ENCODE results near the gene LYPD5. TPM values are rescaled to one million over a fixed set of nuclear protein-coding genes. Genes with fewer than 3 reads are reported as not detected.

The LYPD5 gene
- total and polyA plus RNA-seq, 2 of the 8 experiments (the other 6 are each of a cell fraction or from before 2014, with no cell fraction given), result 0.74 to 4.3 TPM

- TF ChIP-seq, protein P1, sequence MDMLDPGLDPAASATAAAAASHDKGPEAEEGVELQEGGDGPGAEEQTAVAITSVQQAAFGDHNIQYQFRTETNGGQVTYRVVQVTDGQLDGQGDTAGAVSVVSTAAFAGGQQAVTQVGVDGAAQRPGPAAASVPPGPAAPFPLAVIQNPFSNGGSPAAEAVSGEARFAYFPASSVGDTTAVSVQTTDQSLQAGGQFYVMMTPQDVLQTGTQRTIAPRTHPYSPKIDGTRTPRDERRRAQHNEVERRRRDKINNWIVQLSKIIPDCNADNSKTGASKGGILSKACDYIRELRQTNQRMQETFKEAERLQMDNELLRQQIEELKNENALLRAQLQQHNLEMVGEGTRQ (IDR thresholded peaks at IDR 0.05; ENCODE audit: low read length), result no peak
- TF ChIP-seq RBBP5 (IDR thresholded peaks at IDR 0.05; ENCODE audit: borderline replicate concordance, low read depth, low read length) (peak; percentile 73; the same call in 1 of the 2 replicates), CHD2 (IDR thresholded peaks at IDR 0.05; ENCODE audit: low read length) (no peak), GTF2F1 (IDR thresholded peaks at IDR 0.05; ENCODE audit: borderline replicate concordance, low read depth, low read length) (no peak), TAF1 (IDR thresholded peaks at IDR 0.05; ENCODE audit: low read depth, low read length) (0 out of 2 replicates have a peak, but pooled peaks have one; percentile 16), SRF (IDR thresholded peaks at IDR 0.05; ENCODE audit: low read depth, low read length) (no peak), POU5F1 (IDR thresholded peaks at IDR 0.05; ENCODE audit: low read depth, low read length) (no peak), CEBPB (IDR thresholded peaks at IDR 0.05; ENCODE audit: low read depth, low read length) (no peak), SP2 (IDR thresholded peaks at IDR 0.05; ENCODE audit: low read length) (no peak), SIX5 (IDR thresholded peaks at IDR 0.05; ENCODE audit: low read depth, low read length) (no peak), POLR2AphosphoS5 (IDR thresholded peaks at IDR 0.05; ENCODE audit: low read depth, low read length) (no peak), SIN3A (conservative IDR thresholded peaks at IDR 0.05 in 1 of 2, IDR thresholded peaks at IDR 0.05 in 1 of 2; ENCODE audit: low read depth in 1 of 2, low read length in 2 of 2) (0 out of 4 replicates have a peak, but pooled peaks of 1 of the 2 experiments have one; percentile 51), GABPA (IDR thresholded peaks at IDR 0.05; ENCODE audit: borderline replicate concordance, insufficient read depth, low read length) (0 out of 2 replicates have a peak, but pooled peaks have one; percentile 39), CTBP2 (IDR thresholded peaks at IDR 0.05; ENCODE audit: borderline replicate concordance, insufficient read depth, insufficient read length, low read length) (no peak), HDAC2 (IDR thresholded peaks at IDR 0.05; ENCODE audit: borderline replicate concordance in 1 of 2, low read depth in 2 of 2, low read length in 2 of 2) (no peak), KDM4A (IDR thresholded peaks at IDR 0.05; ENCODE audit: low read depth, low read length, severe bottlenecking) (peak; percentile 94), NRF1 (IDR thresholded peaks at IDR 0.05; ENCODE audit: low read depth, low read length) (no peak), EZH2 (IDR thresholded peaks at IDR 0.05; ENCODE audit: low read depth, low read length, severe bottlenecking) (peak; percentile 30), MAX (IDR thresholded peaks at IDR 0.05) (peak; percentile 87)
- TF ChIP-seq, protein P2, sequence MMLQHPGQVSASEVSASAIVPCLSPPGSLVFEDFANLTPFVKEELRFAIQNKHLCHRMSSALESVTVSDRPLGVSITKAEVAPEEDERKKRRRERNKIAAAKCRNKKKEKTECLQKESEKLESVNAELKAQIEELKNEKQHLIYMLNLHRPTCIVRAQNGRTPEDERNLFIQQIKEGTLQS (IDR thresholded peaks at IDR 0.05; ENCODE audit: insufficient read depth, low read depth, low read length), result no peak
Observed at GRCh38 chr19:43774103-43774939, 27.9 kb downstream of the LYPD5 start (continued).
